ENCODE results near the gene TRMT44. TPM values are rescaled to one million over a fixed set of nuclear protein-coding genes. Genes with fewer than 3 reads are reported as not detected.

Gene TRMT44, protein sequence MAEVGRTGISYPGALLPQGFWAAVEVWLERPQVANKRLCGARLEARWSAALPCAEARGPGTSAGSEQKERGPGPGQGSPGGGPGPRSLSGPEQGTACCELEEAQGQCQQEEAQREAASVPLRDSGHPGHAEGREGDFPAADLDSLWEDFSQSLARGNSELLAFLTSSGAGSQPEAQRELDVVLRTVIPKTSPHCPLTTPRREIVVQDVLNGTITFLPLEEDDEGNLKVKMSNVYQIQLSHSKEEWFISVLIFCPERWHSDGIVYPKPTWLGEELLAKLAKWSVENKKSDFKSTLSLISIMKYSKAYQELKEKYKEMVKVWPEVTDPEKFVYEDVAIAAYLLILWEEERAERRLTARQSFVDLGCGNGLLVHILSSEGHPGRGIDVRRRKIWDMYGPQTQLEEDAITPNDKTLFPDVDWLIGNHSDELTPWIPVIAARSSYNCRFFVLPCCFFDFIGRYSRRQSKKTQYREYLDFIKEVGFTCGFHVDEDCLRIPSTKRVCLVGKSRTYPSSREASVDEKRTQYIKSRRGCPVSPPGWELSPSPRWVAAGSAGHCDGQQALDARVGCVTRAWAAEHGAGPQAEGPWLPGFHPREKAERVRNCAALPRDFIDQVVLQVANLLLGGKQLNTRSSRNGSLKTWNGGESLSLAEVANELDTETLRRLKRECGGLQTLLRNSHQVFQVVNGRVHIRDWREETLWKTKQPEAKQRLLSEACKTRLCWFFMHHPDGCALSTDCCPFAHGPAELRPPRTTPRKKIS
- 12.4 to 18.0 TPM (median 15.6 TPM) in 3 replicates for total RNA-seq
- long read RNA-seq, transcript TRMT44-201 (11 exons, 2,799 nt): major isoform, 11 of 18 reads
- long read RNA-seq, partial matches to known transcripts: 0 of 18 reads
- long read RNA-seq, other reads (novel, unspliced or antisense): 6 of 18 reads

- Mint-ChIP-seq H3K36me3 (ENCODE audit: low read depth) (no peaks in the 10 kb centered on the region), H3K4me1 (ENCODE audit: low read depth) (peaks cover 57% of the 10 kb centered on the region), H3K9me3 (ENCODE audit: low read depth) (no peaks in the 10 kb centered on the region), H3K27me3 (ENCODE audit: low read depth) (no peaks in the 10 kb centered on the region), H3K27ac (ENCODE audit: unreplicated experiment) (peak within 1 kb of the TSS; percentile 100), H3K4me3 (ENCODE audit: unreplicated experiment) (peak within 1 kb of the TSS; percentile 94)
- no peak for DNase-seq (ENCODE audit: low spot score)
- TF ChIP-seq CTCF (IDR thresholded peaks at IDR 0.05): no peak
Measured at GRCh38 chr4:8440492-8441311, at the start of gene TRMT44, which contains the start of gene ACOX3. Gene TRMT44, plus strand, starts transcription at chr4:8440777. Its CDS starts 46 bp downstream, at chr4:8440823. Gene ACOX3, minus strand, starts transcription at chr4:8440723. Its CDS starts 24,202 bp downstream, at chr4:8416521.

DNA sequence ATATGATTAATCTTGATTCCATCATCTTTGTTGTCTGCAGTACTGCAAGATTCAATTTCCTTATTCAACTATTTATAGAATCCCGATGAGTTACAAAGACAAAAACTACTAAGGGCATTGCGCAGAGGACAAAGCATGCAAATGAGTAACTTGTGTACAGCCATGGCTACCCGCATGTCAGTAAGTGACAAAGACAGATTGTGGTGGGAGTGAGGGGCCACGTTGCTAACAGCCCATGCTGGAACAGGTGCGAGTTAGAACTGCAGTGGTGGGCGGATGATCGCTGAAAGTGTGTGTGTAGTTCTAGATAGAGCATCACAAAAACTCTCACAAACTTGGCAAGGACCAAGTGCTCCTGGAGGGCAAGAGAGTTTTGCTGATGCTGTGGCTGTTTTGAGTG lies 49.5 kb upstream of the TRMT44 start:
- no peak for TF ChIP-seq CTCF (IDR thresholded peaks at IDR 0.05)
- no peak for DNase-seq (ENCODE audit: low spot score)
- no peak overlapping the region for H3K27ac Mint-ChIP-seq (ENCODE audit: unreplicated experiment)
- H3K36me3 Mint-ChIP-seq (ENCODE audit: low read depth): peaks cover 28% of the 10 kb centered on the region
- H3K4me3 Mint-ChIP-seq (ENCODE audit: unreplicated experiment): no peak overlapping the region
- H3K4me1 Mint-ChIP-seq (ENCODE audit: low read depth): peaks cover 33% of the 10 kb centered on the region
- H3K9me3 Mint-ChIP-seq (ENCODE audit: low read depth): no peaks in the 10 kb centered on the region
- no peaks in the 10 kb centered on the region for H3K27me3 Mint-ChIP-seq (ENCODE audit: low read depth)

DNA sequence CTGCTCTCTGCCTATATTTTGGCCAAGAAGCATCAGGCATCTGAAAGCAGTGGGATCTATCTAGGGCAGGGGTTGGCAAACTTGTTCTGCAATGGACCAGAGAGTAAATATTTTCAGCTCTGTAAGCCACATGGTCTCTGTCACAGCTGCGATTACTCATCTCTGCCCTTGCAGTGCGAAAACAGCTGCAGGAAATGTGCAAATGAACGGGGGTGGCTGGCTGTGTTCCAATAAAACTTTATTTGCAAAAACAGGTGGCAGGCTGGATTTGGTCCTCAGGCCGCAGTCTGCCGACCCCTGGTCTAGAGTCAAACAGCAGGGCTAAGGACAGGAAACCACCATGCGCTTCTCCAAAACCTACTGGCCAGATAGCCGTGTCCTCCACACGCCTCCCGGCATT lies 48.6 kb upstream of the TRMT44 start:
- TF ChIP-seq CTCF (IDR thresholded peaks at IDR 0.05): no peak
- peak overlapping the region; percentile 68 for H3K27ac Mint-ChIP-seq (ENCODE audit: unreplicated experiment)
- H3K36me3 Mint-ChIP-seq (ENCODE audit: low read depth): peaks cover 32% of the 10 kb centered on the region
- H3K27me3 Mint-ChIP-seq (ENCODE audit: low read depth): no peaks in the 10 kb centered on the region
- peaks cover 33% of the 10 kb centered on the region for H3K4me1 Mint-ChIP-seq (ENCODE audit: low read depth)
- no peak for DNase-seq (ENCODE audit: low spot score)
- H3K9me3 Mint-ChIP-seq (ENCODE audit: low read depth): no peaks in the 10 kb centered on the region
- H3K4me3 Mint-ChIP-seq (ENCODE audit: unreplicated experiment): no peak overlapping the region

DNA sequence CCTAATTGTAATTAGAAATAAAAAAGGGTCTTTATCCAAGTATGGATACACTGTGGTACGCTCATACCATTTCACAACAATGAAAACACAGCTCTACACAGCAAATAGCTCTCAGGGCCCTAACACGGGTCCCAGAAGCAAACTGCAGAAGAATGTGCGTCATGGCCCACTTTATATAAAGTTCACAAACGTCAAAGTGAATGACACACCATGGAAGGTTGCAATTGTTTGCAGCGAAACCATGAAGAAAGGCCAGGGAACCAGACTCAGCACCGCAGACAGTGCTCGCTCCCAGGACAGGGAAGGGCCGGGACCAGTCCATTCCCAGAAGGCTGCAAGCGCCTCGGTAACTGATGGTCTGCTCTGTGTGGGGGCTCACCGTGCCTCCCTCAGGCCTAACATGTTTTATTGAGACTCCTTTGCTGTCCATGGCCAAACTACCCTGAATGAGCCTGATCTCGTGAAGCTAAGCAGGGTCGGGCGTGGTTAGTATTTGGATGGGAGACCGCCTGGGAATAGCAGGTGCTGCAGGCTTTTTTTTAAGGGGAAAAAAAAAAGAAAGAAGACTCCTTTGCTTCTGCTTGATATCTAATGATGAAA lies 47.9 kb upstream of the TRMT44 start:
- no peak for TF ChIP-seq CTCF (IDR thresholded peaks at IDR 0.05)
- H3K27me3 Mint-ChIP-seq (ENCODE audit: low read depth): no peaks in the 10 kb centered on the region
- peak overlapping the region; percentile 82 for H3K27ac Mint-ChIP-seq (ENCODE audit: unreplicated experiment)
- peaks cover 33% of the 10 kb centered on the region for H3K4me1 Mint-ChIP-seq (ENCODE audit: low read depth)
- DNase-seq (ENCODE audit: low spot score): no peak
- H3K9me3 Mint-ChIP-seq (ENCODE audit: low read depth): no peaks in the 10 kb centered on the region
- no peak overlapping the region for H3K4me3 Mint-ChIP-seq (ENCODE audit: unreplicated experiment)
- H3K36me3 Mint-ChIP-seq (ENCODE audit: low read depth): peaks cover 29% of the 10 kb centered on the region

Data from chondrocyte (in vitro differentiated cells).